ENCODE data around the gene ALOX15.

DNA sequence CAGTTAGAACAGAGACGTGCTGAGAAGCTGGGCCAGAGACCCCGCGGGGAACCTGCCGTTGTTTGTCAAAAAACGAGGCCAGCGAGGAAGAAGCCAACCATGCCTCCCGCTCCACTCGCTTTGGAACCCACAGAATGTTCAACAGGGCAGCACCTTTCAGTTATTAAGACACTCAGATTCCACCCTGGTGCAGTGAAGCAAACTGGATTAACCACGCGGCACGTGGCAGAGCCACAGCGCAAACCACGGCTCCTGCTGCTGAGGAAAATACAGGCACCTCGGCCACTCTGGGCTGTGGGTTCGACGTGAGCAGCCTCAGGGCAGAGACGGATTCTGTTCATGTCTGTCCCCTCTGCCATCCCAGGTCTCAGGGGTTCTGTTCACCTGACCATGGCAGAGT is 24.4 kb downstream of the ALOX15 start:
- no peak for TF ChIP-seq TAF1 (IDR thresholded peaks at IDR 0.05; ENCODE audit: borderline replicate concordance, low read depth, low read length)
- no peak for TF ChIP-seq GABPA (IDR thresholded peaks at IDR 0.05; ENCODE audit: low read depth)
- no peak for TF ChIP-seq SP1 (IDR thresholded peaks at IDR 0.05; ENCODE audit: low read depth, low read length)
- no peak for TF ChIP-seq POLR2A (IDR thresholded peaks at IDR 0.05; ENCODE audit: low read depth, low read length)
- TF ChIP-seq, protein P1, sequence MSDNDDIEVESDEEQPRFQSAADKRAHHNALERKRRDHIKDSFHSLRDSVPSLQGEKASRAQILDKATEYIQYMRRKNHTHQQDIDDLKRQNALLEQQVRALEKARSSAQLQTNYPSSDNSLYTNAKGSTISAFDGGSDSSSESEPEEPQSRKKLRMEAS (IDR thresholded peaks at IDR 0.05; ENCODE audit: low read depth, low read length), result no peak
- TF ChIP-seq, protein P2, sequence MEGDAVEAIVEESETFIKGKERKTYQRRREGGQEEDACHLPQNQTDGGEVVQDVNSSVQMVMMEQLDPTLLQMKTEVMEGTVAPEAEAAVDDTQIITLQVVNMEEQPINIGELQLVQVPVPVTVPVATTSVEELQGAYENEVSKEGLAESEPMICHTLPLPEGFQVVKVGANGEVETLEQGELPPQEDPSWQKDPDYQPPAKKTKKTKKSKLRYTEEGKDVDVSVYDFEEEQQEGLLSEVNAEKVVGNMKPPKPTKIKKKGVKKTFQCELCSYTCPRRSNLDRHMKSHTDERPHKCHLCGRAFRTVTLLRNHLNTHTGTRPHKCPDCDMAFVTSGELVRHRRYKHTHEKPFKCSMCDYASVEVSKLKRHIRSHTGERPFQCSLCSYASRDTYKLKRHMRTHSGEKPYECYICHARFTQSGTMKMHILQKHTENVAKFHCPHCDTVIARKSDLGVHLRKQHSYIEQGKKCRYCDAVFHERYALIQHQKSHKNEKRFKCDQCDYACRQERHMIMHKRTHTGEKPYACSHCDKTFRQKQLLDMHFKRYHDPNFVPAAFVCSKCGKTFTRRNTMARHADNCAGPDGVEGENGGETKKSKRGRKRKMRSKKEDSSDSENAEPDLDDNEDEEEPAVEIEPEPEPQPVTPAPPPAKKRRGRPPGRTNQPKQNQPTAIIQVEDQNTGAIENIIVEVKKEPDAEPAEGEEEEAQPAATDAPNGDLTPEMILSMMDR (IDR thresholded peaks at IDR 0.05 in 2 of 3, conservative IDR thresholded peaks at IDR 0.05 in 1 of 3; ENCODE audit: control insufficient read depth in 2 of 3, extremely low read depth in 1 of 3, insufficient read depth in 1 of 3, low read depth in 3 of 3, low read length in 3 of 3), result no peak
- TF ChIP-seq NR2C1 (IDR thresholded peaks at IDR 0.05), result no peak
- TF ChIP-seq FOXM1 (IDR thresholded peaks at IDR 0.05; ENCODE audit: low read depth, low read length), result no peak
- TF ChIP-seq CHD1 (IDR thresholded peaks at IDR 0.05; ENCODE audit: low read depth, low read length), result no peak
- TF ChIP-seq, protein P3, sequence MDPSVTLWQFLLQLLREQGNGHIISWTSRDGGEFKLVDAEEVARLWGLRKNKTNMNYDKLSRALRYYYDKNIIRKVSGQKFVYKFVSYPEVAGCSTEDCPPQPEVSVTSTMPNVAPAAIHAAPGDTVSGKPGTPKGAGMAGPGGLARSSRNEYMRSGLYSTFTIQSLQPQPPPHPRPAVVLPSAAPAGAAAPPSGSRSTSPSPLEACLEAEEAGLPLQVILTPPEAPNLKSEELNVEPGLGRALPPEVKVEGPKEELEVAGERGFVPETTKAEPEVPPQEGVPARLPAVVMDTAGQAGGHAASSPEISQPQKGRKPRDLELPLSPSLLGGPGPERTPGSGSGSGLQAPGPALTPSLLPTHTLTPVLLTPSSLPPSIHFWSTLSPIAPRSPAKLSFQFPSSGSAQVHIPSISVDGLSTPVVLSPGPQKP (IDR thresholded peaks at IDR 0.05; ENCODE audit: low read depth, low read length), result no peak
